ENCODE data around the gene GALNT16. TPM values are rescaled to one million over a fixed set of nuclear protein-coding genes. Genes with fewer than 3 reads are reported as not detected.
"Not testable (repeated sequence)": the region's sequence is repeated elsewhere in the genome, so short reads cannot be mapped to it uniquely, and the experiment has no call there.

Gene GALNT16
- total RNA-seq, 1 experiment from 2014 or later, result not detected

GRCh38 chr14:69363055-69363454 lies 103.1 kb downstream of the GALNT16 start:
- no peak for DNase-seq (ENCODE audit: low spot score)

GRCh38 chr14:69363964-69364363 lies 104.0 kb downstream of the GALNT16 start:
- DNase-seq (ENCODE audit: low spot score), result no peak

GRCh38 chr14:69364378-69364777 lies 104.4 kb downstream of the GALNT16 start:
- no peak for DNase-seq (ENCODE audit: low spot score)

- DNase-seq (ENCODE audit: low spot score), result no peak
Measured at GRCh38 chr14:69366069-69366468, 106.1 kb downstream of the GALNT16 start.

GRCh38 chr14:69366761-69367160 lies 106.8 kb downstream of the GALNT16 start:
- no peak for DNase-seq (ENCODE audit: low spot score)

GRCh38 chr14:69368381-69368780 lies 108.4 kb downstream of the GALNT16 start:
- no peak for DNase-seq (ENCODE audit: low spot score)

GRCh38 chr14:69370061-69370460 lies 110.1 kb downstream of the GALNT16 start:
- DNase-seq (ENCODE audit: low spot score), result no peak

- no peak for DNase-seq (ENCODE audit: low spot score)
Measured at GRCh38 chr14:69372146-69372545, 112.2 kb downstream of the GALNT16 start.

- no peak for DNase-seq (ENCODE audit: low spot score)
Measured at GRCh38 chr14:69373104-69373503, 113.1 kb downstream of the GALNT16 start.

- DNase-seq (ENCODE audit: low spot score), result no peak
Measured at GRCh38 chr14:69374235-69374634, 114.3 kb downstream of the GALNT16 start.

- DNase-seq (ENCODE audit: low spot score), result no peak
Measured at GRCh38 chr14:69375182-69375581, 115.2 kb downstream of the GALNT16 start.

- no peak for DNase-seq (ENCODE audit: low spot score)
Measured at GRCh38 chr14:69375722-69376121, 115.8 kb downstream of the GALNT16 start.

- no peak for DNase-seq (ENCODE audit: low spot score)
Measured at GRCh38 chr14:69376439-69376838, 116.5 kb downstream of the GALNT16 start.

- no peak for DNase-seq (ENCODE audit: low spot score)
Measured at GRCh38 chr14:69378274-69378673, 118.3 kb downstream of the GALNT16 start.

GRCh38 chr14:69387311-69387710 lies 127.4 kb downstream of the GALNT16 start:
- DNase-seq (ENCODE audit: low spot score), result no peak

GRCh38 chr14:69391400-69391799 lies 131.4 kb downstream of the GALNT16 start:
- not testable (repeated sequence) for DNase-seq (ENCODE audit: low spot score)

- DNase-seq (ENCODE audit: low spot score), result no peak
Measured at GRCh38 chr14:69392481-69392880, 132.5 kb downstream of the GALNT16 start.

GRCh38 chr14:69395929-69396328 lies 136.0 kb downstream of the GALNT16 start:
- no peak for DNase-seq (ENCODE audit: low spot score)

- peak; percentile 93 for DNase-seq (ENCODE audit: low spot score)
Measured at GRCh38 chr14:69398053-69398817, 138.3 kb downstream of the GALNT16 start, which contains the start of the genes ERH and SLC39A9. Gene ERH, minus strand, starts transcription at chr14:69398299. Its CDS starts 66 bp downstream, at chr14:69398233. Gene SLC39A9, plus strand, starts transcription at chr14:69398692. Its CDS starts 678 bp downstream, at chr14:69399370.

- no peak for DNase-seq (ENCODE audit: low spot score)
Measured at GRCh38 chr14:69398818-69399210, 138.9 kb downstream of the GALNT16 start.

GRCh38 chr14:69399750-69400149 lies 139.8 kb downstream of the GALNT16 start:
- DNase-seq (ENCODE audit: low spot score), result no peak

- DNase-seq (ENCODE audit: low spot score), result no peak
Measured at GRCh38 chr14:69400154-69400553, 140.2 kb downstream of the GALNT16 start.

- DNase-seq (ENCODE audit: low spot score), result no peak
Measured at GRCh38 chr14:69401841-69402240, 141.9 kb downstream of the GALNT16 start.
